H9 (cell line): ENCODE measurements around the gene RIBC2. TPM values are rescaled to one million over a fixed set of nuclear protein-coding genes. Genes with fewer than 3 reads are reported as not detected.

Experiments used
- DNase-seq: peaks from one replicate; pipeline ENCODE4 v3.0.0-alpha.2; 2017
- H2AFZ ChIP-seq: one replicate; pipeline ENCODE4 v1.6.1; 2013; ENCODE audit warnings: mild to moderate bottlenecking, low read length, control low read depth, moderate library complexity
- H2AK5ac ChIP-seq: 2 replicates; pipeline ENCODE4 v1.6.1; 2013; ENCODE audit warnings: low read length, control low read depth, mixed read lengths; ENCODE audit not compliant: insufficient read length
- H2BK120ac ChIP-seq: one replicate; pipeline ENCODE4 v1.6.1; 2013; ENCODE audit warnings: low read depth, mild to moderate bottlenecking, low read length, control low read depth, inconsistent platforms; ENCODE audit not compliant: poor library complexity, severe bottlenecking
- H2BK12ac ChIP-seq: 2 replicates; pipeline ENCODE4 v1.6.1; 2013; ENCODE audit warnings: low read length, control low read depth, mixed read lengths, low read depth; ENCODE audit not compliant: insufficient read length
- H2BK15ac ChIP-seq: 2 replicates; pipeline ENCODE4 v1.6.1; 2013; ENCODE audit warnings: low read depth, low read length, control low read depth
- H2BK20ac ChIP-seq: one replicate; pipeline ENCODE4 v1.6.1; 2013; ENCODE audit warnings: low read depth, mild to moderate bottlenecking, low read length, control low read depth, inconsistent platforms; ENCODE audit not compliant: poor library complexity, severe bottlenecking
- H2BK5ac ChIP-seq: 2 replicates; pipeline ENCODE4 v1.6.1; 2013; ENCODE audit warnings: low read length, control low read depth, mixed read lengths; ENCODE audit not compliant: insufficient read length
- H3K14ac ChIP-seq: 2 replicates; pipeline ENCODE4 v1.6.1; 2013; ENCODE audit warnings: low read length, control low read depth; ENCODE audit not compliant: insufficient read depth
- H3K18ac ChIP-seq: 2 replicates; pipeline ENCODE4 v1.6.1; 2013; ENCODE audit warnings: low read depth, mild to moderate bottlenecking, mixed read lengths, low read length, control low read depth; ENCODE audit not compliant: insufficient read length
- H3K23ac ChIP-seq: 2 replicates; pipeline ENCODE4 v1.6.1; 2013; ENCODE audit warnings: low read length, control low read depth, mixed read lengths, low read depth; ENCODE audit not compliant: insufficient read length
- H3K23me2 ChIP-seq: 2 replicates; pipeline ENCODE4 v1.6.1; 2013; ENCODE audit warnings: low read depth, mild to moderate bottlenecking, mixed read lengths, low read length, control low read depth; ENCODE audit not compliant: insufficient read length, poor library complexity, severe bottlenecking
- H3K27ac ChIP-seq: 2 replicates; pipeline ENCODE4 v1.5.1; 2013; ENCODE audit warnings: low read length, control low read depth, mixed read lengths, low read depth; ENCODE audit not compliant: insufficient read length
- H3K27me3 ChIP-seq: 2 replicates; pipeline ENCODE4 v1.6.1; 2013; ENCODE audit warnings: low read length, control low read depth, inconsistent platforms; ENCODE audit not compliant: insufficient read depth
- H3K4ac ChIP-seq: 2 replicates; pipeline ENCODE4 v1.6.1; 2013; ENCODE audit warnings: low read depth, mild to moderate bottlenecking, control low read depth, inconsistent platforms, low read length, moderate library complexity
- H3K4me1 ChIP-seq: 2 replicates; pipeline ENCODE4 v1.6.1; 2013; ENCODE audit warnings: low read length, control low read depth, inconsistent platforms; ENCODE audit not compliant: insufficient read depth
- H3K4me2 ChIP-seq: 2 replicates; pipeline ENCODE4 v1.6.1; 2013; ENCODE audit warnings: low read length, control low read depth, mixed read lengths; ENCODE audit not compliant: insufficient read length, insufficient read depth
- H3K56ac ChIP-seq: 2 replicates; pipeline ENCODE4 v1.6.1; 2013; ENCODE audit warnings: low read depth, mild to moderate bottlenecking, mixed read lengths, low read length, control low read depth; ENCODE audit not compliant: insufficient read length
- H3K79me1 ChIP-seq: 2 replicates; pipeline ENCODE4 v1.6.1; 2013; ENCODE audit warnings: low read depth, mild to moderate bottlenecking, moderate library complexity, low read length, control low read depth, inconsistent platforms; ENCODE audit not compliant: insufficient read depth, poor library complexity, severe bottlenecking
- H3K79me2 ChIP-seq: 2 replicates; pipeline ENCODE4 v1.6.1; 2013; ENCODE audit warnings: low read length, control low read depth, inconsistent platforms; ENCODE audit not compliant: insufficient read depth
- H3K9ac ChIP-seq: 2 replicates; pipeline ENCODE4 v1.6.1; 2013; ENCODE audit warnings: low read length, control low read depth, mixed read lengths; ENCODE audit not compliant: insufficient read length; ENCODE audit errors: extremely low read depth
- H3K9me3 ChIP-seq: one replicate; pipeline ENCODE4 v1.6.1; 2013; ENCODE audit warnings: low read depth, low read length, inconsistent platforms; ENCODE audit not compliant: control insufficient read depth
- H3T11ph ChIP-seq: one replicate; pipeline ENCODE4 v1.6.1; 2013; ENCODE audit warnings: mild to moderate bottlenecking, low read length, control low read depth, inconsistent platforms
- H4K20me1 ChIP-seq: one replicate; pipeline ENCODE4 v1.6.1; 2013; ENCODE audit not compliant: control insufficient read depth, insufficient read length, insufficient read depth
- H4K5ac ChIP-seq: 2 replicates; pipeline ENCODE4 v1.6.1; 2013; ENCODE audit warnings: low read depth, mild to moderate bottlenecking, mixed read lengths, low read length, control low read depth; ENCODE audit not compliant: insufficient read length
- H4K8ac ChIP-seq: replicated peaks from 2 replicates; pipeline ENCODE4 v1.6.1; 2013; ENCODE audit warnings: low read length, control low read depth, mixed read lengths, low read depth; ENCODE audit not compliant: insufficient read length
- H4K91ac ChIP-seq: 2 replicates; pipeline ENCODE4 v1.6.1; 2013; ENCODE audit warnings: low read depth, mild to moderate bottlenecking, moderate library complexity, mixed read lengths, low read length, control low read depth; ENCODE audit not compliant: insufficient read length
- H3K27ac Mint-ChIP-seq, 3 experiments: 2 replicates in 2 of 3; 3 replicates in 1 of 3; pipeline ENCODE4 v1.8.0; 2020 to 2021; ENCODE audit warnings: mixed read lengths in 3 of 3, mild to moderate bottlenecking in 1 of 3, moderate library complexity in 1 of 3
- H3K27me3 Mint-ChIP-seq: 2 replicates; pipeline ENCODE4 v1.8.0; 2021; ENCODE audit warnings: low read depth, mild to moderate bottlenecking, moderate library complexity, mixed read lengths
- H3K36me3 Mint-ChIP-seq, 3 experiments: 2 replicates in 2 of 3; 3 replicates in 1 of 3; pipeline ENCODE4 v1.8.0; 2020 to 2021; ENCODE audit warnings: low read depth in 3 of 3, mixed read lengths in 3 of 3; ENCODE audit not compliant: insufficient read depth in 1 of 3
- H3K4me1 Mint-ChIP-seq, 2 experiments: 2 replicates each; pipeline ENCODE4 v1.8.0; 2020; ENCODE audit warnings: mixed read lengths in 2 of 2
- H3K4me3 Mint-ChIP-seq, 2 experiments: 2 replicates in 1 of 2; 3 replicates in 1 of 2; pipeline ENCODE4 v1.8.0; 2020 to 2021; ENCODE audit warnings: mild to moderate bottlenecking in 2 of 2, mixed read lengths in 2 of 2, moderate library complexity in 1 of 2
- H3K9me3 Mint-ChIP-seq, 2 experiments: 2 replicates in 1 of 2; 3 replicates in 1 of 2; pipeline ENCODE4 v1.8.0; 2020; ENCODE audit warnings: mild to moderate bottlenecking in 2 of 2, mixed read lengths in 2 of 2, moderate library complexity in 1 of 2
- CTCF ChIP-seq: fragments of 200-600 bp; sonication (generic); conservative IDR thresholded peaks from 3 replicates; pipeline ENCODE4 v1.8.0; 2021; ENCODE audit warnings: antibody characterized with exemption, mild to moderate bottlenecking
- WGBS: extraction: QIAGEN DNeasy Blood & Tissue Kit; methylation state at CpG from one replicate; pipeline ENCODE4 v1.1.7; 2013; ENCODE audit warnings: missing lambda C conversion rate, low lambda C conversion rate, mixed read lengths; ENCODE audit not compliant: insufficient read length; ENCODE audit errors: extremely low coverage; 5-methylcytosine and 5-hydroxymethylcytosine counted together
- total RNA-seq: library from RNA; stranded (reverse); gene quantifications from 2 replicates; pipeline ENCODE4 v1.2.1, GENCODE V29; 2021

The RIBC2 gene
- total RNA-seq, 1 experiment from 2014 or later = 4.1 TPM

- Histone ChIP-seq H2BK20ac (no peak overlapping the region), H3K4me1 (no peaks in the 10 kb centered on the region), H3K18ac (no peak overlapping the region), H4K91ac (no peak overlapping the region), H3T11ph (no peak overlapping the region), H3K4me2 (no peak overlapping the region), H2AK5ac (no peak overlapping the region), H2BK5ac (no peak overlapping the region), H3K4ac (no peak overlapping the region), H3K14ac (no peak overlapping the region), H3K27ac (no peak overlapping the region), H3K9ac (no peak overlapping the region), H2BK12ac (no peak overlapping the region), H3K79me1 (no peaks in the 10 kb centered on the region), H3K23me2 (no peaks in the 10 kb centered on the region), H3K23ac (no peak overlapping the region), H2BK120ac (no peak overlapping the region), H4K5ac (no peak overlapping the region), H3K27me3 (no peaks in the 10 kb centered on the region), H3K9me3 (no peaks in the 10 kb centered on the region), H3K56ac (no peak overlapping the region), H4K20me1 (no peaks in the 10 kb centered on the region), H3K79me2 (no peaks in the 10 kb centered on the region), H2AFZ (no peak overlapping the region), H2BK15ac (no peak overlapping the region), H4K8ac (no peak overlapping the region)
- peaks cover 3% of the 10 kb centered on the region; the same call in 1 of the 2 replicates for H3K27me3 Mint-ChIP-seq
- no peak overlapping the region for H3K27ac Mint-ChIP-seq
- H3K9me3 Mint-ChIP-seq = peaks cover 3 to 10% of the 10 kb centered on the region in 2 experiments
- DNase-seq = no peak
- peaks cover 2 to 6% of the 10 kb centered on the region in 2 experiments; a peak in 2 of 4 replicates for H3K4me1 Mint-ChIP-seq
- WGBS = no CpG with 5 or more reads among the region's 13 CpGs
- H3K36me3 Mint-ChIP-seq = peaks cover 0 to 4% (median 2%) of the 10 kb centered on the region in 3 experiments; a peak in 2 of 7 replicates
- TF ChIP-seq CTCF = no peak
- H3K4me3 Mint-ChIP-seq = no peak overlapping the region
These were observed 45.0 kb downstream of the RIBC2 start for GRCh38 chr22:45458532-45458931.
